SH-SY5Y (cell line): Measurements from ENCODE around the gene SLC2A8.

ENCODE experiments used
- GATA2 ChIP-seq: IDR thresholded peaks from 2 replicates; pipeline ENCODE4 v1.6.1; 2011; ENCODE audit warnings: mild to moderate bottlenecking, low read depth, low read length
- GATA3 ChIP-seq: IDR thresholded peaks from 2 replicates; pipeline ENCODE4 v1.6.1; 2011; ENCODE audit warnings: low read depth, mild to moderate bottlenecking, low read length, moderate library complexity

GRCh38 chr9:127404631-127405030 is 7.7 kb downstream of the SLC2A8 start:
- no peak for TF ChIP-seq GATA2
- TF ChIP-seq GATA3: no peak
